A549 treated with RU486 at 1 μM for 4 hours (cell line): ENCODE measurements around the gene PDRG1. TPM values are rescaled to one million over a fixed set of nuclear protein-coding genes. Genes with fewer than 3 reads are reported as not detected.

ENCODE experiments used
- total RNA-seq: library from RNA; stranded (reverse); fragments of 200-300 nt; extraction: Qiagen RNA extraction; gene quantifications from 5 replicates; pipeline ENCODE4 v1.2.3, GENCODE V29; 2022; ENCODE audit warnings: low read depth

Gene PDRG1
- 33.0 to 38.8 TPM (median 33.7 TPM) in 5 replicates for total RNA-seq

DNA sequence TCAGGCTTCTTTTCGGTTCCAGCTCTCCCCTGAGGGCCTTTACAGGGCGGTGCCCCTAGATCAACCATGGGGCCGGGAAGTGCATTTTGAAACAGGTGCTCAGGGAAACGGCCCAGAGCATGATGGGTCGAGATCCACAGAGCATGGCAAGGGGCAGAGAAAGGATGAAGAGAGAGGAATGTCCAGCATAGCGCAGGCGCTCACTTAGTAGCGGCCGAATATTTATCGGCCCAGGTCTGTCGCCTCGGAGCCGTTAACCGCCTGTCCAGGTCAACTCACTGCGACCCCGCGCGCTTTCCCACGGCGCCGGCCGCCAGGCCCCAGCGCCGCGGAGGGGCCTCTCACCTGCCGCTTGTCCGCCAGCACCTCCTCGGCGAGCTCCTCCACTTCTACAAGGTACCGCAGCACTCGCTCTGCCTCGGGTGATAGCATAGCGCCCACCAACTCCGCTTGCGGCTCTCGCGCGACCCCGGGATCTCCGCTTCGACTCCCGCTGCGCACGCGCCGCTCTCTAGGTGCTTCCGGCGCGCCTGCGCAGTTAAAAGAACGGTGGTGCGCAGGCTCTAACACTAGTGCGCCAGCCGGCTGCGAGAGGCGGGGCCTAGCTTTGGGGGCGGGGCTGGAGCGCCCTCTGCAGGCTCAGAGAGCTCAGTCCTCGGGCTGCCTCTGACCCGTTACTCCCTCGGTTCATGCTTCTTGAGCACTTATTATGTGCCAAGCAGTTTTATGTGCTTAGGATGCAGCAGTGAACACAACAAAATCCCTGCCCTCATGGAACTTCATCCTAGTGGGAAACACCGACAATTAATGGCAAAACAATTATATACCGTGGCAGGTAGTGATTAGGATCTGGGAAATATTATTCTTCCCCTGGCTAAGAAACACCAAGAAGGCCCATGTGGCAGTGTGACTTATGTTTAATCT is at the start of gene PDRG1:
Gene PDRG1 (minus strand): TSS at position 517 of the 924 bp plus-strand sequence. CDS start 85 bp downstream, at position 432.

GRCh38 chr20:31967830-31968249 is 16.0 kb upstream of the PDRG1 start, which contains the start of gene XKR7:
Gene XKR7, plus strand, starts transcription at chr20:31968151. Its CDS starts 25 bp downstream, at chr20:31968176.

Other genes with a start within 250 kb of the PDRG1 start
- 170 to 183 TPM (median 181 TPM) in 5 replicates for gene BCL2L1, start 229.2 kb downstream of the PDRG1 start, total RNA-seq
- gene TPX2, start 212.8 kb downstream of the PDRG1 start, total RNA-seq = 99.8 to 120 TPM (median 109 TPM) in 5 replicates
- 0.37 to 0.86 TPM (median 0.46 TPM) in 5 replicates for gene MYLK2, start 132.7 kb downstream of the PDRG1 start, total RNA-seq
- gene FOXS1, start 106.4 kb downstream of the PDRG1 start, total RNA-seq = 0.46 to 1.2 TPM (median 0.77 TPM) in 5 replicates
- 0.57 to 1.8 TPM (median 0.95 TPM) in 5 replicates for gene DUSP15, start 81.5 kb downstream of the PDRG1 start, total RNA-seq
- 0.03 to 0.15 TPM (median 0.09 TPM) in 5 replicates for gene TTLL9, start 81.4 kb downstream of the PDRG1 start, total RNA-seq
- gene XKR7, start 16.1 kb upstream of the PDRG1 start, total RNA-seq = 0.01 TPM in 1 of 5 replicates, not detected in the others
- gene CCM2L, start 58.4 kb upstream of the PDRG1 start, total RNA-seq = 0.47 to 0.67 TPM (median 0.56 TPM) in 5 replicates
- gene HCK, start 100.2 kb upstream of the PDRG1 start, total RNA-seq = 0.08 to 0.13 TPM (median 0.10 TPM) in 4 of 5 replicates, not detected in the other
- gene TM9SF4, start 157.7 kb upstream of the PDRG1 start, total RNA-seq = 32.1 to 38.3 TPM (median 36.5 TPM) in 5 replicates